Hematopoietic multipotent progenitor cell treated with erythropoietin and hydrocortisone succinate and interleukin-3 and kit ligand, for 6 days (in vitro differentiated cells): ENCODE data around the gene ABHD5.

Experiments used
- DNase-seq: peaks from one replicate; pipeline ENCODE4 v3.0.0-alpha.2; 2015

ABHD5 gene

DNA sequence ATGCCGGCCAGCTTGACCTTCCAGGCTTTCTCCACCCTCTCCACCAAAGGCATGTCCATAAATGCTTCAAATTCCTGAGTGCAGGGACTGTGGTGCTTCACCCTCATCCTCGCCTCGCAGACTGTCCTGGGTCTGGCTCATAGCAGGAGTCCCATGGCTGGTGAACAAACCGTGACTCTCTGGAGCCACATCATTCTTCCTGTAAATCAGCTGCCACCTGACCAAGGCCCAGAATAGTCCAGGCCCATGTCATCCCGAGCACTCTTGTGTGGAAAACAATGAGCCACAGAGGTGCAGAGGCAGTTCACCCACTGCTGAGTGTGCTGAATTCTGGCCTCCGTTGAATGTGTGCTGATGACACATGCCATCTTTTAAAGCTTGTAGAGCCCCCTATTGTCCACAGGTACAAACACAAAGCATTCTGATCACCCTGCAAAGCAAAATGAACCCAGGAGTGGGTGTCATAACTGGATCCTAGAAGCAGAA is 68.6 kb downstream of the ABHD5 start:
- peak; percentile 38 for DNase-seq

- DNase-seq: no peak
Observed at GRCh38 chr3:43759938-43760337, 69.2 kb downstream of the ABHD5 start.

DNA sequence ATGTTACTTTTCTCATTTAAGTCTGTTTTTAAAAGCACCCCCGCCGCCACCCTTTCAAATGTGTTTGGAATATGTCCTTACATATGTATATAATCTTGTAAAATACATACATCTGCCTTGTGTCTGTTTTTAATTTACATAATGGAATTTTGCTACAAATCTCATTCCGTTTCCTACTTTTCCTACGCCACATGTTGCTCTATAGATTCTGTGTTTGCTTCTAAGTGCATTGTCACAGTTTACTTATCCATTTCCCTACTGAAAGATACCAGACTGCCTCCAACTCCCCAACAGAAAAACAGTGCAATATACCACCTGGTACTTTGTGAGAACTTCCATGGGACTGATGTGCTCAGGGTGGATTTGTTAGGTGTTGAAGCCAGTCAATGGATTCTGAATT is 70.2 kb downstream of the ABHD5 start:
- DNase-seq: no peak

DNA sequence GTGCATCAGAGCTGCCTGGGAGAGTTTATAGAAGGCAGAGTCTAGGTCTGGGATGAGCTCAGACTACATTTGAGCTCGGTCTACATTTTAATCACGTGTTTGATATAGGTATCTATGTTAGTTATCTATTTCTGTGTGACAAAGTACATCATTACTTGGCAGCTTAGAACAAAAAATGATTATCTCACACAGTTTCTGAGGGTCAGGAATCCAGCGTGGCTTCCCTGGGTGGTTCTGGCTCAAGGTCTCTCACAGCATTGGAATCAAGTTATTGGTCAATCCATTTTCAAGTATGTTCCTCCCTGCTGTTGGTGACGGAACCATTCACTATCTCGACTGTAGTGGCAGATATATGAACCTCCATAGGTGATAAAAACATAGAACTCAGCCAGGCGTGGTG is 71.7 kb downstream of the ABHD5 start:
- no peak for DNase-seq

GRCh38 chr3:43764056-43764455 is 73.3 kb downstream of the ABHD5 start:
- no peak for DNase-seq

DNA sequence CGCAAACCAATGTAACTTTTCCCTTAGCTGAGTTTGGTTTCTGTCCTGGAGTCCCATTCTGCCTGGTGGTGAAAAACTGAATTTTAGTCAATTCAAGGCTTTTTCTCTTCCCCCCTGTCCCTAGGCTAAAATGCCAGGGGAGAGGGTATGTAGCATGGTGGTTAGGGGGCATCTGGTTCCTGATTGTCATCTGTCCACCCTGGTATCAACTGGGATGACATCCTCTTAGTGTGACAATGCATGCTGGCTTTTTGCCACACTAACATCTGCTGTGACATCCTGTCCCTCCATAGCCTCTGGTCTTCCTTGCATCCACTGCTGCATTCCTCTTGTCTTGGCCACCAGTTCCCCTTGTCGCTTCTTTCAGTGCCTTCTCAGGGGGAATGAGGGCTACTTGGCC is 73.7 kb downstream of the ABHD5 start:
- DNase-seq: no peak

DNA sequence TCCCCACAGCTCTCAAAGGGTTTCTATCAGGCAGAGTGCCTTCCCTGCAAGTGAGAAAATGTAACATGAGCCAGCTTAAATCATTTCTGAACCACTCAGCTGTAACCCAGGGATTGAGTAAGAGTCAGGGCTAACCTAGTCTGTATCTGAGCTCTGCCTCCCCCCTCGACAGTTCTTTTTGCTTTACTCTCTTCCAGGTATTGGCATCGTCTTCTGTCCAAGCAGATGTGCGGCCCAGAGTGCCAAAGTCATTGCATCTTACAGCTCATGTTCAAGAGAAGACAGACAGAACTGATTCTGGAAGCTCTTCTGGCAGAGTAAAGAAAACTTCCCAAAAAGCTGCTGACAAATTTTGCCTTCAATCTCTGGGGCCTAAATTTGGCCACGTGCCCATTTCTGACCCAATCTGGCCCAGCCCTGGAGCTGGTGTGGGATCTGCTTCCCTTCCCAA is 74.8 kb downstream of the ABHD5 start:
- DNase-seq: no peak

GRCh38 chr3:43766672-43767465 is 76.1 kb downstream of the ABHD5 start:
- DNase-seq: no peak

GRCh38 chr3:43768381-43768973 is 77.7 kb downstream of the ABHD5 start:
- DNase-seq: no peak

- DNase-seq: peak; percentile 98
Observed at GRCh38 chr3:43769097-43769884, 78.6 kb downstream of the ABHD5 start.

GRCh38 chr3:43769885-43770425 is 79.2 kb downstream of the ABHD5 start:
- no peak for DNase-seq

- peak; percentile 98 for DNase-seq
Observed at GRCh38 chr3:43770426-43771103, 79.8 kb downstream of the ABHD5 start.

DNA sequence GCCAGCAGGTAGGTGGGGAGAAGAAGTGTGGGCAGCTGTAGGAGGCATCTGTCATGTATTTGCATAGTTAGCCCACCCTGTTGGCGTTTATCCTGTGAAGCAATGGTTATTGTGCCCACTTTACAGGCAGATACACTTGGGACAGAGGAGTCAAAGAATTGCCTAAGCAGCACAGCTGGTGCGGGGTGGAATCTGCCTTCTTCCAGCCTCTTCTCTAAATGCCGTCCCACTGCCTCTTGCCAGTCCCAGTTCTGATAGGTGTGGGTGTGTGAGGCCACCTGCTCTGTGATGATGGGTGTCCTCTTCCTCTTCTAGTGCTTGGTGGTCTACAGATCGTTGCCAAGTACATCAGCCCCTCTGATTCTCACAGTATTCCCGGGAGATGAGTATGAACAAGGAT is 80.9 kb downstream of the ABHD5 start:
- no peak for DNase-seq

DNA sequence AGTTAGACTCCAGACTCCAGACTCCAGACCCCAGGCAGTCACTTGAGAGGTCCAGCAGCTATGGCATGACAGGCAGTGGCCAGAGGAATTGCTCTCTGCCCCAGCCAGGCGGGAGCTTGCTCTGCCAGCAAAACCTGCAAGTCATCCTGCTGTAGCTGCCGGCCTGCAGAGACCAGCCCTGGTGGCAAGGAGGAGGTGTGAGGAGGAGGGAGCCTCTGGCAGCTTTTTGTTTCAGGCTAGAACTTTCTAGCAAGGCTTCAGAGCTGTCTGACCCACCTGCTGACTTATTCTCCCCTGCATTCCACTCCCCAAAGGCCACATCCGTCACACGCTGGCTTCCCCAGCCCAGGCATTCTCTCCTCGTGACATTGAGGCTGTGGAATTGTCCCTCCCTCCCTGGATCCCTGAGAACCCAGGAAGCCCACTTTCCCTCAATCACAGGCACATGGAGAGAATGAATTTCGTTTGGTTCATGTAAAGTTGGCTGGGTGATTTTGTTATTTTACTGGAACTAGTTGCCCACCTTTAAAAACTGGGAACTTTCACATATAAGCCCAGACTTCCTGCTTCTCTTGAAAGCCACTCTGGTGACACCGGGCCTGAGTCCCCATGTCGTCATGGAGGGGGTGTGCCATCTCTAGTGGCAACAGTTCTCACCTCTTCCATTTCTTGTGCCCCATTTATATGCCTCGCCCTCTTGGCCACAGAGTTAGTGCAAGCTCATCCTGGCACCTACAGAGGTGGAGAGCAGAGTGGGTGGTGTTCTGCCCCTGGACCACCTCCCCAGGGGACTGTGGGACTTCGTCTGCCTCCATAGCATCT is 82.7 kb downstream of the ABHD5 start:
- DNase-seq: peak; percentile 88

DNA sequence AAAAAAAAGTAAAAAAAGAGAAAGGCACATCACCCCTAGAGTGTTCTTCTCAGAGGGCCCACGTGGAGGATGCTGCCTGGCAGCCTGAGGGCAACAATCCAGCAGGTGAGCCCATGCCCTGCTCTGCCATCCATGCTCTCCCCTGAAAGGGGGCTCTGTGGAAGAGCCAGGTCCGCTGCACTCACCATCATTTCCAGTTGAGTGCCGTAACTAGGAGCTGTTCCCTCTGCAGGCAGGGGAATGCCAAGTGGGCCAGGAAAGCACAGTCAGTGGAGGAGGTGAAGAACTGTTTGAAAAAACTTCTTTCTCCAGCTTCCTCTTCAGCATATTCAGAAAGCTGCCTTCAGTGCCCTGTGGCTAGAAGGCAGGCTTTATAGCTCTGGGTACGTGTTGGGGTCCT is 84.1 kb downstream of the ABHD5 start:
- DNase-seq: no peak

DNA sequence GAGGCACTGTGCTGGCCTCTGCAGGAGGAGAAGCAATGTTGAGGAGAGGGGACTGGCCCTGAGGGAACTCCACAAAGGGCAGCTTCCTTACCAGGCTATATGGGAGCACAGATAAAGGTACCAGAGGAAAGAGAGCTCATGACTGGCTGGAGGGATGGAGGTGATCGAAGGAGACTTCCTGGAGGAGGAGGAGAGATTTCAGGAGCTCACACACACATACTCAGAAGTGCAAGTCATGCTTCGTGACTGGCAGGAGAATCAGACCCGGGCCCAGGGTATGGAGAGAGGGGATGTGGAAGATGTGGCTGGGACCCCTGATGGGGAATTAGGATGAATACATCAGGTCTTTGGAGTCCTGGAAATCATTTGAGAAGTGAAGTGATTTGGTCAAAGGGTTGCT is 85.4 kb downstream of the ABHD5 start:
- no peak for DNase-seq

DNA sequence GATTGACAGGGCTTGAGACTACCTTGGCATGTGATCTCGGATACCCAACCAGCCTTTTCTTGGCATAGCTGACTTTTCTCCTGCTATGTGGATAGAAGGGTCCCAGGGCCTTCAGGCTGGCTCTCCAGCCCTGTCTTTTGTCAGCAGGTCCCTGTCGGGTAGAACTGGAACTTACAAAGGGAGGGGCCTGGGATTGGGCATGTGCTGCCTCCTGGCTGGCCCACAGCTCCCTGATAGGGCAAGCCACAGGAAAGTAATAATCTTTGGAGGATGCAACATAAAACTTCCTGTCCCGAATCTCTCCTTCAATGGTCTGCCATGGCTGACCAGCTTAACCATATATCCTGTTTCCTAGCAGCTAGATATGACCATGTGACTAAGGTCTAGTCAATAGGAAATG is 89.1 kb downstream of the ABHD5 start:
- DNase-seq: no peak

DNA sequence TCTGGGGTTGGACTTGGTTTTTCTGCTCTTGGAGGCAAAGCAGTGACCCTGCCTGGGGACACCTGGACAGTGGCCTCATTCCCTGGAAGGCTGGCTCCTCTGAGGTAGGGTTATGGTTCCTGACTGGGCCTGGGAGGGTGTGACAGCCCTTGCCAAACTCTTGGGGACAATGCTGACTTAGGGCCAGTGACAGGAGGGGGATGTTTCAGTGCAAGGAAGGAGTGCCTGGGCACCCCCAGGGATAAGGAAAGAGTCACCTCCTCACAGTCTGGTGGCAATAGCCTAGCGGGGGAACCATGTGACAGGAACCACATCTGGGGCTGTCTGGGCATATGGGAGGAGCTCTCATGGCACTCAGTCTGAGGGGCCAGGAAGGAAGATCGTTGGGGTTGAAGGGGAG is 91.8 kb downstream of the ABHD5 start:
- no peak for DNase-seq
